Measurements from ENCODE around the gene ANGPTL8.
A peak's percentile ranks its signal among the peaks of the same experiment; 100 is the strongest.

Gene ANGPTL8

DNA sequence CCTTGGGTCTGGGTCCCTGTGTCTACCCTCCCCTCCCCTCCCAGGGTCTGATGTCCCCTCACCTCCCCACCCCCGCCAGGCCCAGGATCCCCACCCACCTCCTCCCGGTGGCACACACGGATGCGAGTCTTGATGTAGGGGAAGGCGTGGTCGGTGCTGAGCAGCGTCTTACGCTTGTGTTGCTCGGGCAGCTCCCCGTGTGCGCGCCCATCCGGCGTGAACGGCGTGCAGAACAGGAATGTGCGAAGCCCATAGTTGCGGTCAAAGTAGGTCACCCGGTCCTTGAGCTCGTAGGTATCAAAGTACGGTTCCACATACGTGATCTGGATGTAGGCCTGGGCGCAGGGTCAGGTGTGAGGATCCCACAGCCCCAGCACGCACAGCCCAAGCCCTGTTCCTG, 37.6 kb upstream of the ANGPTL8 start:
- H3K4me1 ChIP-seq (ENCODE audit: control insufficient read depth, low read length), result peaks cover 25% of the 10 kb centered on the region
- TF ChIP-seq, protein P1, sequence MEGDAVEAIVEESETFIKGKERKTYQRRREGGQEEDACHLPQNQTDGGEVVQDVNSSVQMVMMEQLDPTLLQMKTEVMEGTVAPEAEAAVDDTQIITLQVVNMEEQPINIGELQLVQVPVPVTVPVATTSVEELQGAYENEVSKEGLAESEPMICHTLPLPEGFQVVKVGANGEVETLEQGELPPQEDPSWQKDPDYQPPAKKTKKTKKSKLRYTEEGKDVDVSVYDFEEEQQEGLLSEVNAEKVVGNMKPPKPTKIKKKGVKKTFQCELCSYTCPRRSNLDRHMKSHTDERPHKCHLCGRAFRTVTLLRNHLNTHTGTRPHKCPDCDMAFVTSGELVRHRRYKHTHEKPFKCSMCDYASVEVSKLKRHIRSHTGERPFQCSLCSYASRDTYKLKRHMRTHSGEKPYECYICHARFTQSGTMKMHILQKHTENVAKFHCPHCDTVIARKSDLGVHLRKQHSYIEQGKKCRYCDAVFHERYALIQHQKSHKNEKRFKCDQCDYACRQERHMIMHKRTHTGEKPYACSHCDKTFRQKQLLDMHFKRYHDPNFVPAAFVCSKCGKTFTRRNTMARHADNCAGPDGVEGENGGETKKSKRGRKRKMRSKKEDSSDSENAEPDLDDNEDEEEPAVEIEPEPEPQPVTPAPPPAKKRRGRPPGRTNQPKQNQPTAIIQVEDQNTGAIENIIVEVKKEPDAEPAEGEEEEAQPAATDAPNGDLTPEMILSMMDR (IDR thresholded peaks at IDR 0.05; ENCODE audit: low read depth, low read length, poor library complexity, severe bottlenecking), result no peak
- TF ChIP-seq EZH2phosphoT487 (IDR thresholded peaks at IDR 0.05; ENCODE audit: borderline replicate concordance, low read length), result no peak
- no peak overlapping the region for H3K27ac ChIP-seq (ENCODE audit: low read depth, low read length)

DNA sequence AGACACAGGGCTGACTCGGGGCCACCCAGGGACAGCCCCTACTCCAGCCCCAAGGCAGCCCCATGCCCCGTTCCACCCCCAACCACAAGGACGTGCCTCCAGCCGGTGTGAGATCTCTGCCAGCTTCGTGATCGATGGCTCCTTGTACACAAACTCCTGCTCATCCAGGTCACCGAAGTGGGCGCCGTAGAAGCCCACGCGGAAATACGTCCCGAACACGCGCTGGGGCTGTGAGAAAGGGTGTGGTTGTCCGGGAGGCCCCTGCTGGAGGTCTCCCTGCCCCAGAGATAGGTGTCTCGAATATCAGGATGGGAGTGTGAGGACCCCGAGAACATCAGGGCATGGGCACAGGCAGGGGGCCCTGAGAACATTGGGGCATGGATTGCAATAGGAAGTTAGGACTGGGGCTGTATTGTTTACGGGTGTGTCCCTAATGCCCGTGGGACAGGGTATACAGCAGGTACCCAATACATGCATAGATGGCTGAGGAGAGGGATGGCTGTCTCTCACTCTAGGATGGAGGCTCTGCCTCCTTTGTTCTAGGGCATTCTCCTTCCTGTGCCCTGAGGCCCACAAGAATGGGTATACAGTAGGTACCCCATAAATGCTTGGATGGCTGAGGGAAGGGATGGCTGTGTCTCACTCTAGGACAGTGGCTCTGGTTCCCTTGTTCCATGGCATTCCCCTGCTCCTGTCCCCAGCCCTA, 36.8 kb upstream of the ANGPTL8 start:
- H3K9me2 ChIP-seq (replicated peaks; ENCODE audit: control insufficient read depth, low read length), result no peaks in the 10 kb centered on the region
- no peaks in the 10 kb centered on the region for H3K27me3 ChIP-seq (ENCODE audit: control insufficient read depth, low read length)
- no peaks in the 10 kb centered on the region for H3K9me3 ChIP-seq (ENCODE audit: control insufficient read depth, insufficient read depth, low read length)
- H3K36me3 ChIP-seq (ENCODE audit: control insufficient read depth, low read length), result peaks cover 8% of the 10 kb centered on the region; the same call in 1 of the 2 replicates
- no peaks in the 10 kb centered on the region for H3K79me2 ChIP-seq (ENCODE audit: control insufficient read depth, low read length)
- no peak overlapping the region for H3K4me3 ChIP-seq (ENCODE audit: low read length)
- TF ChIP-seq EZH2phosphoT487 (IDR thresholded peaks at IDR 0.05; ENCODE audit: borderline replicate concordance, low read length), result no peak
- TF ChIP-seq, protein P1 (IDR thresholded peaks at IDR 0.05; ENCODE audit: low read depth, low read length, poor library complexity, severe bottlenecking), result no peak
- H3K4me1 ChIP-seq (ENCODE audit: control insufficient read depth, low read length), result peaks cover 25% of the 10 kb centered on the region
- H4K20me1 ChIP-seq (ENCODE audit: control insufficient read depth, insufficient read depth, low read depth, low read length), result no peaks in the 10 kb centered on the region
- no peak overlapping the region for H3K4me2 ChIP-seq (ENCODE audit: low read length)
- peaks cover 9% of the 10 kb centered on the region; the same call in 1 of the 2 replicates for H3F3A ChIP-seq (ENCODE audit: control insufficient read depth, insufficient read depth)
- no peak overlapping the region for H3K27ac ChIP-seq (ENCODE audit: low read depth, low read length)

More for the DNA sequence above, 37.6 kb upstream of the ANGPTL8 start:
- Histone ChIP-seq H3K36me3 (ENCODE audit: control insufficient read depth, low read length) (peaks cover 13% of the 10 kb centered on the region), H3K4me2 (ENCODE audit: low read length) (no peak overlapping the region), H3F3A (ENCODE audit: control insufficient read depth, insufficient read depth) (peaks cover 9% of the 10 kb centered on the region; the same call in 1 of the 2 replicates), H3K79me2 (ENCODE audit: control insufficient read depth, low read length) (peaks cover 5% of the 10 kb centered on the region), H3K9me3 (ENCODE audit: control insufficient read depth, insufficient read depth, low read length) (no peaks in the 10 kb centered on the region), H4K20me1 (ENCODE audit: control insufficient read depth, insufficient read depth, low read depth, low read length) (no peaks in the 10 kb centered on the region), H3K9me2 (replicated peaks; ENCODE audit: control insufficient read depth, low read length) (no peaks in the 10 kb centered on the region), H3K27me3 (ENCODE audit: control insufficient read depth, low read length) (no peaks in the 10 kb centered on the region), H3K4me3 (ENCODE audit: low read length) (no peak overlapping the region)

DNA sequence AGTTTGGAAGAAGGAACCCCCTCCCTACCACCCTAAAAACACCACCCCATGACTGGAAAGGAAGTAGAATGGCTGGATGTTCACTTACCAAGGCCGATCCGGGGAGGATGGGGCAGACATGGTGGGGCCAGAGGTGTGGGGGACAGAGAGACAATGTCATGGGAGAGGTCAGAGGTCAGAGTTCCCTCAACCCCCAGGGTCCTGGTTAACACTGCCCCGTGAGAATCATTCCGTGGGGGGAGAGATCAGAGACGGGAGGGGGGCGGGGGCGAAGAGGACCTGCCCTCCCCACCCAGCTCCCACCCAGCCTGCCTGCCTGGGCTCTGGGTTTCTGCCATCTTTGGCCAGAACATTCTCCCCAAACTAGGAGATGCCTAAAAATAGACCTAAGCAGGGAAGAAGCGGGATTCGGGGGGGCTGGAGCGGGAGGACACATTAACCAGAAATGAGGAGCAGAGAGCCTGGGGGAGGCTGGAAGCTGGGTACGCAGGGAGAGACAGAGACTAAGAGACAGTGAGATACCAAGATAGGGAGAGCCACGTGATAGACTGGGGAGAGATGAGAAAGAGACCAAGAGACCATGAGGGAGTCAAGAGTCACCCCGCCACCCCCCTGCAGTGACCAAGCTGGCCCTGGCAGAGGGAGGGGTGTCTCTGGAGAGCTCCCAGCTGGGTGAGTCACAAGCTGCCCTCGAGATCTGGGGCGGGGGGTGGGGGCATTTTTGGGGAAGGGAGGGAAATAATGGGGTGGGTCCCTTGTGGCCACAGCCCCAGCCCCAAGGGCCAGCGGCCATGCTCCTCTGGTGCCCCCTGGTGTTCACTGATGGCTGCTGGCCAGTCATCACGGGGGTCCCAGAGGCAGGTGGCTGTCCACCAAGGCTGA, 36.0 kb upstream of the ANGPTL8 start:
- Histone ChIP-seq H3K27ac (ENCODE audit: low read depth, low read length) (no peak overlapping the region), H3K4me3 (ENCODE audit: low read length) (no peak overlapping the region)

More for the DNA sequence above, 36.0 kb upstream of the ANGPTL8 start:
- Histone ChIP-seq H3K9me3 (ENCODE audit: control insufficient read depth, insufficient read depth, low read length) (no peaks in the 10 kb centered on the region), H3F3A (ENCODE audit: control insufficient read depth, insufficient read depth) (peaks cover 3% of the 10 kb centered on the region; the same call in 1 of the 2 replicates), H3K36me3 (ENCODE audit: control insufficient read depth, low read length) (peaks cover 8% of the 10 kb centered on the region; the same call in 1 of the 2 replicates), H4K20me1 (ENCODE audit: control insufficient read depth, insufficient read depth, low read depth, low read length) (no peaks in the 10 kb centered on the region), H3K4me1 (ENCODE audit: control insufficient read depth, low read length) (peaks cover 19% of the 10 kb centered on the region), H3K79me2 (ENCODE audit: control insufficient read depth, low read length) (no peaks in the 10 kb centered on the region), H3K27me3 (ENCODE audit: control insufficient read depth, low read length) (no peaks in the 10 kb centered on the region), H3K4me2 (ENCODE audit: low read length) (no peak overlapping the region), H3K9me2 (replicated peaks; ENCODE audit: control insufficient read depth, low read length) (no peaks in the 10 kb centered on the region)
- no peak for TF ChIP-seq EZH2phosphoT487 (IDR thresholded peaks at IDR 0.05; ENCODE audit: borderline replicate concordance, low read length)
- TF ChIP-seq, protein P1 (IDR thresholded peaks at IDR 0.05; ENCODE audit: low read depth, low read length, poor library complexity, severe bottlenecking), result peak; percentile 85
